Spleen (tissue), 11 donors: Measurements from ENCODE around the gene NADK2. TPM values are rescaled to one million over a fixed set of nuclear protein-coding genes. Genes with fewer than 3 reads are reported as not detected.

Source experiments
- DNase-seq: peaks from one replicate; pipeline ENCODE4 v3.0.0-alpha.2; 2020
- H3K27ac ChIP-seq, 8 donors: fragments of 200-600 bp; sonication (generic) in 7 of 8; 1 replicate in 4 of 8; 2 replicates in 4 of 8; pipeline versions ENCODE4 v1.5.0 to v1.8.0; 2016 to 2021; ENCODE audit warnings: inconsistent platforms in 4 of 8, mild to moderate bottlenecking in 4 of 8, moderate library complexity in 1 of 8
- H3K27me3 ChIP-seq, 7 donors: fragments of 200-600 bp; sonication (generic) in 6 of 7; replicated peaks in 1 of 7; 1 replicate in 4 of 7; 2 replicates in 3 of 7; pipeline versions ENCODE4 v1.5.0 to v1.8.0; 2016 to 2021; ENCODE audit warnings: inconsistent platforms in 3 of 7, mild to moderate bottlenecking in 1 of 7
- H3K36me3 ChIP-seq, 6 donors: fragments of 200-600 bp; sonication (generic) in 5 of 6; 1 replicate in 4 of 6; 2 replicates in 2 of 6; pipeline versions ENCODE4 v1.5.0 to v1.8.0; 2016 to 2021; ENCODE audit warnings: inconsistent platforms in 2 of 6
- H3K4me1 ChIP-seq, 6 donors: fragments of 200-600 bp; sonication (generic) in 5 of 6; 1 replicate in 3 of 6; 2 replicates in 3 of 6; pipeline versions ENCODE4 v1.5.0 to v1.8.0; 2016 to 2021; ENCODE audit warnings: inconsistent platforms in 3 of 6
- H3K4me3 ChIP-seq, 8 donors: fragments of 200-600 bp; sonication (generic) in 7 of 8; 1 replicate in 4 of 8; 2 replicates in 4 of 8; pipeline versions ENCODE4 v1.5.0 to v1.8.0; 2016 to 2021; ENCODE audit warnings: inconsistent platforms in 4 of 8, mild to moderate bottlenecking in 4 of 8, moderate library complexity in 2 of 8
- H3K9me3 ChIP-seq, 8 donors: fragments of 200-600 bp; sonication (generic) in 7 of 8; 1 replicate in 4 of 8; 2 replicates in 4 of 8; pipeline versions ENCODE4 v1.5.0 to v1.8.0; 2016 to 2021; ENCODE audit warnings: inconsistent platforms in 4 of 8
- CTCF ChIP-seq, 11 experiments: fragments of 200-600 bp in 7 of 11; fragments of 450-650 bp in 4 of 11; sonication (generic) in 4 of 11; IDR thresholded peaks in 8 of 11; conservative IDR thresholded peaks in 3 of 11; 1 replicate in 7 of 11; 2 replicates in 4 of 11; pipeline versions ENCODE4 v1.4.0 to v1.8.0; 2016 to 2021; ENCODE audit warnings: antibody characterized with exemption in 11 of 11, inconsistent platforms in 4 of 11, mild to moderate bottlenecking in 1 of 11
- POLR2A ChIP-seq, 3 donors: fragments of 450-650 bp; IDR thresholded peaks; one replicate each; pipeline ENCODE4 v1.5.1; 2017; ENCODE audit warnings: antibody characterized with exemption in 3 of 3, mild to moderate bottlenecking in 1 of 3
- POLR2AphosphoS5 ChIP-seq, 3 donors: sonication (generic); formaldehyde crosslinking; IDR thresholded peaks; one replicate each; pipeline ENCODE4 v1.5.1; 2017; ENCODE audit warnings: antibody characterized with exemption in 3 of 3
- WGBS, 5 donors: extraction: QIAGEN DNeasy Blood & Tissue Kit in 3 of 5; methylation state at CpG; one replicate each; pipeline versions ENCODE4 v1.1.5 to v1.1.7; 2013 to 2018; 5-methylcytosine and 5-hydroxymethylcytosine counted together
- intact Hi-C: fragments of 100-400 bp; cut with DNase I; formaldehyde crosslinking; loops from one replicate; pipeline ENCODE4 v1.15.0; 2023; ENCODE audit warnings: low total_unique reads
- polyA plus RNA-seq, 3 donors: library from polyadenylated mRNA; stranded (reverse); fragments of 200-250 nt; gene quantifications; one replicate each; pipeline ENCODE4 v1.2.1, GENCODE V29; 2013
- total RNA-seq, 7 donors: library from RNA; depleted of rRNA in 3 of 7; stranded (reverse); fragments of >200 nt in 3 of 7; fragmentation: NEBNext Ultra II Directional in 4 of 7; extraction: Animal tissue kit (Norgen Biotek cat#: 25700) in 4 of 7; gene quantifications; one replicate each; pipeline versions ENCODE4 v1.1.0 to v1.2.1, GENCODE V29; 2016 to 2021
- donor health status: healthy with polysubstance abuse.
- donor health status: DM: no; HTN: no; CAD: no; lungs with moderate emphysema.
- donor health status: DM: no; HTN: no; CAD: no.
- donor health status: Bipolar disorder and iron deficiency.
- donor health status: healthy.
- donor health status: DM: no; HTN: no; CAD: no.
- donor health status: DM: yes; HTN: yes; CAD: no.

Gene NADK2
- total and polyA plus RNA-seq, 10 donors = 5.3 to 21.8 (median 15.9) TPM

- Histone ChIP-seq H3K36me3 (peaks cover 0 to 33% (median 8%) of the 10 kb centered on the region in 6 donors), H3K9me3 (no peaks in the 10 kb centered on the region), H3K4me1 (peaks cover 17 to 91% (median 48%) of the 10 kb centered on the region in 6 donors), H3K4me3 (peak within 1 kb of the TSS; percentile 74 to 98 (median 87)), H3K27ac (peak within 1 kb of the TSS; percentile 73 to 90 (median 88)), H3K27me3 (no peaks in the 10 kb centered on the region)
- 0 to 1% (median 0%) methylated on average over 38 to 81 of the region's 81 CpGs for WGBS, 5 donors
- intact Hi-C loops = loop anchor here (10.0 kb wide), 1 partner anchor 83 kb away; no protein-coding TSS in a partner anchor
- peak; percentile 100 for DNase-seq
- peak in 3 of 11 experiments; percentile 18 to 31 (median 30) for TF ChIP-seq CTCF (IDR thresholded peaks at IDR 0.05 in 8 of 11, conservative IDR thresholded peaks at IDR 0.05 in 3 of 11)
- no peak for TF ChIP-seq POLR2A (IDR thresholded peaks at IDR 0.05)
- TF ChIP-seq POLR2AphosphoS5 (IDR thresholded peaks at IDR 0.05) = peak; percentile 90 to 97 (median 93)
Measured at GRCh38 chr5:36151434-36152323, 90.0 kb downstream of the NADK2 start, which contains the start of the genes LMBRD2 and SKP2. Gene LMBRD2, minus strand, starts transcription at chr5:36151887. Its CDS starts 8,538 bp downstream, at chr5:36143349. Gene SKP2, plus strand, starts transcription at chr5:36152111. Its CDS starts 152 bp downstream, at chr5:36152263.

- no peaks in the 10 kb centered on the region for H3K27me3 ChIP-seq
- H3K27ac ChIP-seq = peak overlapping the region; percentile 73 to 90 (median 88)
- peak; percentile 89 for DNase-seq
- WGBS, 5 donors = 3 to 5% (median 3%) methylated on average over 23 of the region's 23 CpGs
- peaks cover 0 to 24% (median 4%) of the 10 kb centered on the region in 6 donors for H3K36me3 ChIP-seq
- TF ChIP-seq POLR2AphosphoS5 (IDR thresholded peaks at IDR 0.05) (peak in 1 of 3 donors; percentile 4), POLR2A (IDR thresholded peaks at IDR 0.05) (no peak)
- intact Hi-C loops = loop anchor here (10.0 kb wide), 1 partner anchor 84 kb away; no protein-coding TSS in a partner anchor
- peak overlapping the region; percentile 74 to 98 (median 87) for H3K4me3 ChIP-seq
- peaks cover 17 to 87% (median 44%) of the 10 kb centered on the region in 6 donors for H3K4me1 ChIP-seq
- no peaks in the 10 kb centered on the region for H3K9me3 ChIP-seq
Measured at GRCh38 chr5:36150676-36151433, 90.9 kb downstream of the NADK2 start.

GRCh38 chr5:36147681-36148080 is 94.0 kb downstream of the NADK2 start:
- peaks cover 7 to 56% (median 25%) of the 10 kb centered on the region in 6 donors for H3K4me1 ChIP-seq
- intact Hi-C loops = no loop called here
- no peak overlapping the region for H3K27ac ChIP-seq
- H3K4me3 ChIP-seq = no peak overlapping the region
- no peak for DNase-seq
- no peaks in the 10 kb centered on the region for H3K9me3 ChIP-seq
- TF ChIP-seq CTCF (IDR thresholded peaks at IDR 0.05 in 8 of 11, conservative IDR thresholded peaks at IDR 0.05 in 3 of 11) (no peak), POLR2AphosphoS5 (IDR thresholded peaks at IDR 0.05) (no peak), POLR2A (IDR thresholded peaks at IDR 0.05) (no peak)
- peaks cover 0 to 6% (median under 1%) of the 10 kb centered on the region in 6 donors for H3K36me3 ChIP-seq
- 47 to 88% (median 87%) methylated on average over 2 of the region's 2 CpGs for WGBS, 5 donors
- no peaks in the 10 kb centered on the region for H3K27me3 ChIP-seq

DNA sequence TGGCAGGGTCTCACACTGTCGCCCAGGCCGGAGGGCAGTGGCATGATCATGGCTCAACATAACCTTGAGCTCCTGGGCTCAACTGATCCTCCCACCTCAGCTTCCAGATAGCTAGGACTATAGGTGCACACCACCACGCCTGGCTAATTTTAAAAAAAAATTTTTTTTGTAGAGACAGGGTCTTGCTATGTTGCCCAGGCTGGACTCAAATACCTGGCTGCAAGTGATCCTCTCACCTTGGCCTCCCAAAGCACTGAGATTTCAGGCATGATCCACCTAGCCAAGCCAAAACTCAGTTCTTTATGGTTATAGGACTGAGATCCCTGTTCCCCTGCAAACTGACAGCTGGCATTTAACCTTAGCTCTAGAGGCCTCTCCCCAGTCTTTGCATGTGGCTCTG is 95.3 kb downstream of the NADK2 start:
- Histone ChIP-seq H3K4me3 (no peak overlapping the region), H3K9me3 (no peaks in the 10 kb centered on the region), H3K27ac (no peak overlapping the region), H3K27me3 (no peaks in the 10 kb centered on the region), H3K36me3 (peaks cover 0 to 19% (median 9%) of the 10 kb centered on the region in 6 donors), H3K4me1 (peaks cover 6 to 49% (median 20%) of the 10 kb centered on the region in 6 donors)
- intact Hi-C loops = no loop called here
- TF ChIP-seq CTCF (IDR thresholded peaks at IDR 0.05 in 8 of 11, conservative IDR thresholded peaks at IDR 0.05 in 3 of 11) (no peak), POLR2AphosphoS5 (IDR thresholded peaks at IDR 0.05) (no peak), POLR2A (IDR thresholded peaks at IDR 0.05) (no peak)
- WGBS, 5 donors = 65 to 94% (median 81%) methylated on average over 3 of the region's 3 CpGs
- no peak for DNase-seq
